SIG-M5 (cell line): ENCODE measurements around the gene SF3A2.

Experiments
- DNase-seq: peaks from one replicate; lab custom pipeline; 2025; lab: John Stamatoyannopoulos, UW

The SF3A2 gene

GRCh38 chr19:2226840-2227360, 9.7 kb upstream of the SF3A2 start:
- no peak for DNase-seq

GRCh38 chr19:2227415-2228156, 9.0 kb upstream of the SF3A2 start:
- DNase-seq = no peak

DNA sequence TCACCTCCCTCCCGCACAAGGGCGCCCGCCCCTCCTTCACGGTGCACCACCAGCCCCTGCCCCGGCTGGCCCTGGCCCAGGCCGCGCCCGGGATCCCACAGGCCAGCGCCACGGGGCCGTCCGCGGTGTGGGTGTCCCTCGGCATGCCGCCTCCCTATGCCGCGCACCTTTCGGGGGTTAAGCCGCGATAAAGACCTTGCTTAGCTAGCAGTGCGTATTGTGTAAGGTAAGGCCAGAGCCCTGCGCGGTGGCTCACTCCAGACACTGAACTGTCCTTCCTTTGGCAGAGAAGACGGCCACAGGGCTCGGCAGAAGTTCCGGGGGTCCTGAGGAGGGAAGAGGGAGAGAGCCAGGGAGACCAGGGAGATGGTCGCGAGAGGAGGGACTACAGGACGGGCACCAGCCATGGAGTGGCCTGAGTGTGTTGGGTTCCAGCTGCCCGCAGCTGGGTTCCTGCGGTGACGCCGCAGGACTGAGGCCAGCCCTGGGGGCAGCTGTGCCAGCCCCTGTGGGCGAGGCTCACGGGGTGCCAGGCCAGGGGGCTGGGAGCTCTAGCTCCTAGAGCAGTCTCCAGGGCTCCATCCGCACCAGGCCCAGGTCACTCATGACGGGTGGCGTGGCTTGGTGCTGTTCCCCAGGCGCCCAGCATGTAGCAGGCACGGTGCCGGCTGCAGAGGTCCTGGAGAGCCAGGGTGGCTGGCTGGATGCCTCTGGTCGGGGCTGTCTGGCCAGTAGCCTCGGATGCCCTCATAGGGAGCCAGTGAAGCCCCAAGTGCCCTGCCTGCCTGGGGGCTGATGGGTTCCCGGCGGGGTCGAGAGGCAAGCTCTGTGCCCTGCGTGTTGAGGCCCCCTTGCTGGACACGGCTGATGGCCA, 8.2 kb upstream of the SF3A2 start:
- DNase-seq = no peak

GRCh38 chr19:2229103-2230032, 7.3 kb upstream of the SF3A2 start:
- no peak for DNase-seq

DNA sequence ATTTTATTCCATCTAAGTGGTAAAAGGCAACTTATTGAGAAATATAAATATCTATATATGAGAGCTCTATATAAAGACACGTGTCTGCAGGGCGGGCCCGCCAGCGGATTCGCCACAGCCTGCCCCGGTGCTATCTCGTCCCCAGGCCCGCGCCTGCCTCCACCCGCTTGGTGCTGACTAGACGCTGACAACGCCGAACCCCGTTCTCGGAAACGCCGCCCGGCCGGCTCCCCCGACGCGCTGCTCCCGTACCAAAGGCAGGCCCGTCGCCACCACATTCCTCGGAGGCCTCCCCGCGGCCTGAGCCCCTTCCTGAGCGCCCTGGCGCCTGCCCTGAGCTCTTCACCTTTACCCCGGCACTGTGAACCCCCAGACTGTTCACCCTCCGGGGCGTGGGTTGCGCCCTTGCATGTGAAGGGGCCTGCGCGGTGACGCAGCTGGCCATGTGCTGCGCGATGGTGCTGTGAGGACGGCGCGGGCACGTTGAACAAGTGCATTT, 6.5 kb upstream of the SF3A2 start:
- no peak for DNase-seq

DNA sequence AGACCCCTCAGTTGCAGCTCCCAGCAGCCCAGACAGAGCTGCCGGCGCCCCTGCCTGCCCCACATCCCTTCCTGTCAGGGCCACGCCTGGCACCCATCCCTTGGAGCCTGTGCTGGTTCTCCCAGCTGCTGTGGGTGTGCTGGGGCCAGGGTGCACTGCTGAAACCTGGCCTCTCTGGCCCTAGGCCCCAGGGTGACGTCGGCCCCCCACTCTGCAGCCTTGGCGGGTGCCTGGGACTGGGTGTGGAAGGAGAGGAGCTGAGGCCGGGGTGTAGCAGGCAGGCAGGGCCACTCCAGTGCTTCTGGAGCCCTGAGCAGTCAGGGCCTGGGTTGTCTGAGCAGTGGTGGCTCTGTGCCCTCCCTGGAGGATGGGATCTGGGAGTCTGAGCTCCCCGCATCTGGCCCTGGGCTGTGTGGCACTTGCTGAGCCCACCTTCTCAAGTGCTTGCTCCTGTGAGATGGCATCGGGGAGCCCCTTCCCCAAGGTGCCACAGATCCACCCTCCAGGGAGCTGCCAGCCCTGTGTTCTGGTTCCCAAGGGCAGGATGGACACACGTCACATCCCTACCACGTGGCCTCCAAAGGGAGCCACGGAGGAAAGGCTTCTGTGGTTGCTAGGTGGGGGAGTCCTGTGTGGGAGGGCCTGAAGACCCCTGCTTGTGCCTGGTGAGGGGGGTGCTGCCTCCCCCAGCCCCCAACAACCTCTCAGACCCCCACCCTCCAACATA, 5.7 kb upstream of the SF3A2 start:
- no peak for DNase-seq

GRCh38 chr19:2231621-2232221, 4.9 kb upstream of the SF3A2 start:
- no peak for DNase-seq

DNA sequence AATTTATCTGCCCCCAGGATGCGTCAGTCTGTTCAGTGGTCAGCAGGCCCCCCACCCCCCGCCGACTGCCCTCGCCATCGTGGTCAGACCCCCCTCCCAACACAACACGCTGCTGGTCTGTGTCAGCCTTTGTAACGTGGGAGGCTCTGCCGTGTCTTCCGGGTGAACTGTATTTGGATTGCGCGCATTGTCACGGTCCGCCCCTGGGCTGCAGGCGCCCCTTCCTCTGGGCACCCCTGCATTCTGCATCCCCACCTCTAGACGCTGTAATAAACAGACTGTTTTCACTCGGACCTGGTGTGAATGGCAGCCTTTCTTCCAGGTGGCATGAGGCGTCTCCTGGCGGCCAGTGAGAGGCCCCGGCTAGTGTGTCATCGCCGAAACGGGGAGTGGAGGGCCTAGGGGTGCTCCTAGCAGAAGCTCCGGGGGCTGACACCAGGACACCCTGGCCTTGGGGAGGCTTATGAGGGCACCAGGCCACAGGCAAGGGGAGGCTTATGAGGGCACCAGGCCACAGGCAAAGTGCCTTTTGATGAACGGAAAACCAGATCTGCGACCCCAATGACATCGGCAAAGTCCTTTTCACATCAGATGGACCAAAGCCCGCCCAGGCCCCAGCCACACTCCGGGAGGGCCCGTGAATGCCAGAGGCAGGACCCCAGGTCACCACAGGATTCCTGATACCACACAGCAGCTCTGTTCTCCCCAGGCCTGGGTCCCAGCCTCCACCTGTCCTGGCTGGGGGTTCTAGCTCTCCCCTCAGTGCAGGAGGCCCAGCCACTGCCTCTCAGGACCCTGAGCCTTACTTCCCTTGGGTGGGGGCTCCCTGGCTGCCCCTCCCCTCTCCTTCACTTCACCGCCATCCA, 4.1 kb upstream of the SF3A2 start:
- no peak for DNase-seq

- no peak for DNase-seq
These were observed 2.9 kb upstream of the SF3A2 start for GRCh38 chr19:2233601-2234280.

DNA sequence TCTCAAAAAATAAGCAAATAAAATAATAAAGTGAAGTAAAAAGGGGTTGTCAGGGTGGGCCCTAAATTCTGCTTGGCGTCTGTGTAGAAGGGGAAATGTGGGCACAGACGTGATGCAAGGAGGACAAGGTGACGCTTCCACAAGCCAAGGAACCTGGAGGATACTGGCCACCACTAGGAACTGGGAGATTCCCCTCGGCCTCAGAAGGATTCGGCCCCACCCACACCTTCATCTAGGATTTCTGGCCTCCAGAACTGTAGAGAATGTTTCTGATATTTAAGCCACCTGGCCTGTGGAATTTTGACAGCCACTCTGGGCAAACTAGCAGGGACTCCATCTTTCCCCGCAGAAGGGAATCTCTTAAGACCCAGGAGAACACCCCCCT, 1.6 kb upstream of the SF3A2 start:
- no peak for DNase-seq

DNA sequence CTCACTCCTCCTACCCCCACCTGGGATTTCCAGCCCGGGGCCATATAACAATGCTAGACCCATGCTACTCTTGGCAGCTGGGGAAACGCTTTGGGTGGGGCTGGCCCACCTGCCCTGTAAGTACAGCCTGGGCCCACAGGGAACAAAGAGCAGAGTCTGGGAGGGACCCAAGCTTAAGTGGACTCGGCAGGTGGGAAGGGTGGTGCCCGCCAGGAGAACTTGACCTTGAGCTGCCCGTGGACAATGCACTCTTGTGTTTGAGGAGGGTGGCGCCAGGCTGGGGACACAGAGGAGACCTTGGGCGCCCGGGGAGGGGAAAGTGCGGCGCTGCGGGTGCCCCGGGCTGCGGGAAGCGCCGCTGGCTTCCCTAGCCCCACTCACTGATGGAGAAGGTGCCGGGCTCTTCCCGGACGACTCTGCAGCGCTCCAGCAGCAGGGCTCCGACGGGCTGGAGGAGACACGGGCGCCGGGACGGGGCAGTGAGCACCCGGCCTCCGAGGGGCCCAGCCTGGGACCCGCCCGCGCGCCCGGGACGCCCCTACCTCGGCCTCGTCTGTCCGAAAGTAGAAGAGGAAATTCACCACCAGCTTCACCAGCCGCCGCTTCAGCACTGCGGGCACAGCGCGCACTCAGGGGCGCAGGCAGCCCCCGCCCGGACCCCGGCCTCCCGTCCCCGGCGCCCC, 1.1 kb upstream of the SF3A2 start:
- DNase-seq = no peak

DNA sequence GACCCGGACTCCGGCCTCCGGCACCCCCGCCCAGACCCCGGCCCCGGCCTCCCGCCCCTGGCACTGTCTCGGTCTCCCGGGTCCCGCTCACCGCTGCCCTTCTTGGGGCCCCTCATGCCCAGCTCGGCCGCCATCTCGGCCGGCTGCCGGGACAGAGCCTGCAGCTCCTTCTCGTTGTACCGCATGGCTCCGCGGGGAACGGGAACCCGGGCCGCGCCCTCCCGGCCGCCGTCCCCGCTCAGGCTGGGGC, 635 bp upstream of the SF3A2 start:
- no peak for DNase-seq

- no peak for DNase-seq
These were observed 636 bp downstream of the SF3A2 start for GRCh38 chr19:2237051-2237868.

DNA sequence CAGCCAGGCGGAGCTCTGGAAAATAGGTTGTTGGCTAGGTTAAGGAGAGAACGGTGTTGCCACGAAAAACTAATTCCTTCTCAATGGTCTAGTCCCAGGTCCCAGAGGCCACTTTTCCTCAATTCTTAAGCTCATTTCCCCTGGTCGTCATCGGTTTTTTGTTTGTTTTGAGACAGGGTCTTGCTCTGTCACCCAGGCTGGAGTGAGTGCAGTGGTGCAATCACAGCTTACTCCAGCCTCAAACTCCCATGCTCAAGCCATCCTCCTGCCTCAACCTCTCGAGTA, 1.2 kb downstream of the SF3A2 start:
- DNase-seq = no peak

DNA sequence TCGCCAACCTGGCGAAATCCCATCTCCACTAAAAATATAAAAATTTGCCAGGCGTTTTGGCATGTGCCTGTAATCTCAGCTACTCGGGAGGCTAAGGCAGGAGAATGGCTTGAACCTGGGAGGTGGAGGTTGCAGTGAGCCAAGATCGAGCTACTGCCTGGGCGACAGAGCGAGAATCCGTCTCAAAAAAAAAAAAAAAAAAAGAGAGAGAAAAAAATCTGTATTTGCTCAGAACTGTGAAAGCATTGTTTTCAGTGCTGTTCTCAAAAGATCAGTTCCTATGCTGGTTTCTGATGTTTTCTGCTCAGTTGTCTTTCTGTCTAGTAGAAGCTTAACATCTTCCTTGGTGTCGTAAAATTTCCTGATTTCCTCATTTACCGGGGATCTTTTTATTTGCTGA, 2.5 kb downstream of the SF3A2 start:
- no peak for DNase-seq

DNA sequence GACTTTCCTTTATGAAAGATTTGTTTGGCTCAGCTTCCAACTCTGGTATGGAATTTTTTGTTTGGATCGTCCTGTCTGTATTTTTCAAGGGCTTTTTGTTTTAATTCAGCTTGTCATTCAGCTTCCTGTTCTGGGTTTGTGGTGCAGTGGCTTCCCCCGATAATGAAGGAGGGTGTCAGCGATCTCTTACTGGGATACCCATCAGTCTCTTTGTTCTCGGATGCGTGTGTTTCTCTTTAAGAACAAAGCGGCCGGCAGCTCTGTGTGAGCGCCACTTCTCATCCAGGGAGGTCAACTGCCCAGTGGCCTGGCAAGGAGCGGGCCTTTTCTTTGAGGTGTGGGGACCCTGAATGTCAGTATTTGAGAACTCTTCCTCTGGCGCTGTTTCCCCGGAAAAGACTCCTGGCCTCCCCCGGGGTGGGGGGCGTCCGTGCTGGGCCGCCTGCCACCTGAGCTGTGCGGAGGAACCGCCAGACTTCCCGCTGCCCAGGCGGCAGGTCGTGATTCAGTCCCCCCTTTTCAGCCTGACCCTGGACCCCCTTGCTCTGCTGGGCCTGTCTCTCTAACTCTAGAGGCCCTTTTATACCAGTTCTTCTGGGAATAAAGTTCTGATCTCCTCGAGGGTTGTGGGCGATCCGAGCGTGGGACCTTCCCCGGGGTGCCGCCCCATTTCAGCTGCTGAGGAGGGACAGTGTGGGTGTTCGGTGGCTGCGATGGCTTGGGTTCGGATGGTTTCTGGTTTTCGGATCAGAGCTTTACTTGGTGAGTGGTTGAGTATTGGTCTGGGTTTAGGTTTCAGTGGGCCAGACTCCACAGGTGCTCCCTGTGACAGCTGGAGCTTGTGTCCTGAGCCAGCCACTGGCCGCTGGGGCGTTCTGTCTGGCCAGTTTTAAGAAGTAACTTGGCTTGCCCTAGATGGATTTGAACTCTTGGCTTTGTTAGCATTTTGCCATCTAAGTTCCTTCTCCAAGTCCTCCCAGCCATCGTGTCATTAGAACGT, 3.4 kb downstream of the SF3A2 start:
- no peak for DNase-seq
